Dermis blood vessel endothelial cell (primary cell): ENCODE measurements around the gene ARRB1. TPM values are rescaled to one million over a fixed set of nuclear protein-coding genes. Genes with fewer than 3 reads are reported as not detected.
"Not testable (repeated sequence)": the region's sequence is repeated elsewhere in the genome, so short reads cannot be mapped to it uniquely, and the experiment has no call there.

Experiments
- DNase-seq: peaks from one replicate; pipeline ENCODE4 v3.0.0; 2010
- total RNA-seq: library from RNA; depleted of rRNA; stranded (reverse); fragments of >200 nt; gene quantifications from 2 replicates; pipeline ENCODE4 v1.2.3, GENCODE V29; 2014

Gene ARRB1
- total RNA-seq, 1 donor from 2014 or later: 223 TPM

- DNase-seq: no peak
These were observed 20.8 kb upstream of the ARRB1 start for GRCh38 chr11:75371949-75372876.

- no peak for DNase-seq
These were observed 18.2 kb upstream of the ARRB1 start for GRCh38 chr11:75369560-75370255.

- DNase-seq: not testable (repeated sequence)
These were observed 15.4 kb upstream of the ARRB1 start for GRCh38 chr11:75366826-75367225.

DNA sequence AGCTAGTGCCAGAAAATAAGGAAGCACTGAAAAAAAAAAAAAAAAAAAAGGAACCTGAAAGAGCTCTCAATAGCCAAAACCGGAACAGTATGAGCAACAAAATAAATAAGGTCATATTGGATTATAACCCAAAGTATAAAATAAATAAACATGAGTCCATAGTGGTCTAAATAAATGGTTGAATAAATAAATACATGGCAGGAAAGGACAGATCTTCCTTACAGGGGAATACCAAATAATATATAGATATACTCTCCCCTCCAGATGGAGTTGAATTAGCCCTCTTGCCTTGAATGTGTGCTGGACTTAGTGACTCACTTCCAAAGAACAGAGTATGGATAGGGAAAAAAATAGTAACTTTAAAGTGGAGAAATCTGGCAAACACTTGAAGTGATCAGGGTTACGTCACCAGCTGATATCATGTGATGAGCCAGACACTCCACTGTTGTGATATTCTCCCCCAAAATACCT is 14.3 kb upstream of the ARRB1 start:
- peak; percentile 80 for DNase-seq

GRCh38 chr11:75362285-75362684 is 10.8 kb upstream of the ARRB1 start:
- DNase-seq: not testable (repeated sequence)

DNA sequence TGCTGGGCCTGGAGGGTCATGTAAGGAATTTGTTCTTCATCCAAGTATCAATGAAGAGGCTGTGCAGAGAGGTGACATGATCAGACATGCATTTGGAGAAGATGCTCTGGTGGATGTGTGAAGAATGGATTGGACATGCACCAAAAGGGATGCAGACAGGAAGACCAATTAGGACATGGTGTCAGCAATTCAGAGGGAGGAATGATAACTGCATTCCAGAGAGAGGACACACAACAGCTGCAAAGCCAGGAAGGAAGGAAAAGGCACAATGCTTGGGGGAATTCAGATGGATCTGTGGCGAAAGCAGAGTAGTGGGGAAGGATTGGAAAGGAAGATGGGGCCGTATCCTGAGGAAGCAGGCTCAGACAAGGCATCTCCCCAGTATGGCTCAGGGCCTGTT is 5.2 kb upstream of the ARRB1 start:
- peak; percentile 59 for DNase-seq

DNA sequence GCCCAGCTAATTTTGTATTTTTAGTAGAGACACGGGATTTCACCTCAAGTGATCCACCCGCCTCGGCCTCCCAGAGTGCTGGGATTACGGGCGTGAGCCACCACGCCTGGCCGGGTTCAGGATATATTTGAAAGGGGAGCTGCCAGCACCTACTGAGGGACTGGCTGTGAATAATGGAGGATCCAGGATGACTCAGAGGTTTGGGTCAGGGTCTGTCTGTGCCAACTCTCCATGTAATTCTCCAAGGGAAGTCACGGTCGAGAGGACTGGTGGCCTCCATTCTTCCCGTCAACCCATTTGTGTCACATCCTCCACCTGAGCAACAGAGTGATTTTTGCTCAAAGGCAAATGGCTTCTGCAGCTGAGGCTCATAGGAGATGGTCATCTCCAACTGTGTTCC is 3.6 kb upstream of the ARRB1 start:
- DNase-seq: no peak

DNA sequence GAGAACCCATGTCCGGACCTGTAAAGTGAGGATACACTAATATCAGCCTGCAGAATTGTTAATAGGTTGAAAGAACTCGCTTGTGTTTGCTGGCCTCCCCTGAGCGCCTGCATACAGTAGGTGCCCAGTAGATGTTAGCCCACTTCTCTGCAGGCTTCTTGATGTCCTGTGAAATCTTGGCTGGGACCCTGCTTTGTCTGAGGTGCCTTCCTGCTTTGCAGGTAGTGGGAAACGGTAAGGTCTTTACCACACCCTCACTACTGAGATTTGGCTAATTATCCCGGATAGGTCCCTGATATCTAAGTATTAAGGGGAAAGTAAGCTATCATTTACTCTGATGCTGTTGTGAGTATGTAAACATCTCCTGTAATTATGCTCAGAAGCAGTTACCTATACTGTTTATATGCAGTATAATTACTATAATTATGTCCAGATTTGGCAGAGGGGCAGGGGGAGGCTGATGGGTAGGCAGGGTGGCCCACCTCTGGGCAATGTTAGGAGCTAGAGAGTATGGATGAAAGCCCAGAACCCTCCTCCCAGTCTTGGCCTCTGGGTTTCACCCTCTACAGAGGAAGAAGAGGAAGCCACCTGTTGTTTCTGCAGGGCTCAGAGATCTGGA is 1.2 kb upstream of the ARRB1 start:
- DNase-seq: no peak

DNA sequence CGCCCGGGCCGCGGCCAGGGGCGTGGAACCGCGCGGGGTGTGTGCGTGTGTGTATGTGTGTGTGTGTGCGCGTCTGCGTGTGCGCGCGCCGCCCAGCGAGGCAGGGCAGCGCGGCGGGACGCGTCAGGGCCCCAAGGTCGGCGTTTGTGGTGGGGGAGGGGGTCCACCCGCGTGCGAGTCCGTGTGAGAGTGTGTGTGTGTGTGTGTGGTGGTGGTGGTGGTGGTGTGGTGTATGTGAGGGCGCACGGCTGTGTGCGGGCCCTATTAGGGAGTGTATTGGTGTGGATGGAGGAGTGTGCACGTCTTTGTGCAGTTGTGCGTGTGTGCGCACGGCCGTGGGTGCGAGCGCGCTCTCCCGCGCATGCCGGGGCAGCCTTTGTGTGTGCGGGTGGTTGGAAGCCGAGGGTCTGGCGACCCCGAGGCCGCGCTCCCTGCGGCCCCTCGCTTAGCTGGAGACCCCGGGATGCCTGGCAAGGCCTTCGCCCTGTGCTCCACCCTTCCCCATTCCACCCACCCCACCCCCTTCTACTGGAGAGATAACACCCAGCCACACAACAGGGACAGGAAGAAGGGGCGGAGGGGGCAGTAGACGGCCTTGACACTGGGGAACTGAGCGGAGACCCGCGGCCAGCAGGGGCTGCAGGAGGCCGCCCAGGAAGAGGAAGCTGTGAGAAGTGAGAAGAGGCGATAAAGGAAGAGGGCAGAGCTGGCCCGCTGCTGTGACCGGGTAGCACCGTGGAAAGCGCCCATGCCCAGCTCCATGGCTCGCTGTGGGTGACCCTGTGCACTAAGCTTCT is 528 bp upstream of the ARRB1 start:
- DNase-seq: peak; percentile 68

- peak; percentile 61 for DNase-seq
These were observed 519 bp downstream of the ARRB1 start for GRCh38 chr11:75350743-75351540.

- DNase-seq: no peak
These were observed 1.2 kb downstream of the ARRB1 start for GRCh38 chr11:75350122-75350742.

- peak; percentile 69 for DNase-seq
These were observed 1.8 kb downstream of the ARRB1 start for GRCh38 chr11:75349521-75350116.

DNA sequence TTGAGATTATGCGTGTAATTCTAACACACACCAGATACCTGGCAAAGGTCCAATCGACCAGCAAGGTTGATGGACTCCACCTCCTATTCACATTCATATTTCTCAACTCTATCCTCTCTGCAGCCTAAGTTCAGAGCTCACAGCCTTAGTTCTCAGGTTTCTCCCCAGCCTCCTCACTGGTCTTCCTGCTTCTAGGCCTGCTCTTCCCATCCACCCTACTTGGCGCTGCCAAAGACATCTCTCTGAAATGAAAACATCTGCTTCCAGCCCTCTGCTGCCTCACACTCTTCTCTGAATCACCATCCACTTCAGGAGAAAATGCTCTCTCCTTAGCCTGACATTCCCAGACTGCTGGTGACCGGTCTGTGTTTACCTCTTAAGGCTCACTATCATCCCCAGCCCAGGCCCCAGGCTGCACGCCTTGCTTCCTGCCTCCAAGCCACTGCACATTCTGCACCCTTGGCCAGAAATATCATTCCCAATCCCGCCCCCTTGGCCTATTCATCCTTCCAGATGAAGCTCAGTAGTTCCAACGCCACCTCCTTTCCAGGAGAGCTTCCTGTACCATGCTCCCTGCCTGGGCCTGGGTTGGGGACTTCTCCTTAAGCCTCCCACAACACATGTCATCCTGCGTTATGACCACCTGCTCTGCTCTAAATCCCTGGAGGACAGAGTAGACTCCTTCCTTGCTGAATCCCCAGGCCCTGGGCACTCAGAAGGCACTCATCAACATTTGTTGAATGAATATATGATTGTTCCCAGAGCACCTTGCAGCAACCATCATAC is 3.5 kb downstream of the ARRB1 start:
- peak; percentile 90 for DNase-seq

- peak; percentile 45 for DNase-seq
These were observed 4.4 kb downstream of the ARRB1 start for GRCh38 chr11:75346912-75347647.

DNA sequence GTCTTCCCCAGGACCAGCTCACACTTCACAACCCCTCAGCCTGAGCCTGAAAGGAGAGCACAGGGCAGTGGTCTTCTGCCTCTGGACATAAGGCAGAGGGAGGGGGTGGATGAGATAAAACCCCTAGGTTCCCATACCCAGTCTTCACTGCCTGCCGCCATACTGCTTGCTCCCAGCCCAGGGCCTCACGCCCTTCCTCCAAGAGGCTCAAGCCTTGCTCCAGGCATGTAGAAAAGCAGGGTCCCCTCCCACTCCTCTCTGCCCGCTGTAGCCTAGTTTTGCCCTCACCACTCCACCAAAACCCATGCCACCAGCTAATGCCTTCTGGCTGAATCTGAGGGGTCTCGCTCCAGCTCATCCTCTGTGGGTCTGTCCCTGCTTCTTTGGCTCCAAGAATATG is 5.2 kb downstream of the ARRB1 start:
- no peak for DNase-seq

DNA sequence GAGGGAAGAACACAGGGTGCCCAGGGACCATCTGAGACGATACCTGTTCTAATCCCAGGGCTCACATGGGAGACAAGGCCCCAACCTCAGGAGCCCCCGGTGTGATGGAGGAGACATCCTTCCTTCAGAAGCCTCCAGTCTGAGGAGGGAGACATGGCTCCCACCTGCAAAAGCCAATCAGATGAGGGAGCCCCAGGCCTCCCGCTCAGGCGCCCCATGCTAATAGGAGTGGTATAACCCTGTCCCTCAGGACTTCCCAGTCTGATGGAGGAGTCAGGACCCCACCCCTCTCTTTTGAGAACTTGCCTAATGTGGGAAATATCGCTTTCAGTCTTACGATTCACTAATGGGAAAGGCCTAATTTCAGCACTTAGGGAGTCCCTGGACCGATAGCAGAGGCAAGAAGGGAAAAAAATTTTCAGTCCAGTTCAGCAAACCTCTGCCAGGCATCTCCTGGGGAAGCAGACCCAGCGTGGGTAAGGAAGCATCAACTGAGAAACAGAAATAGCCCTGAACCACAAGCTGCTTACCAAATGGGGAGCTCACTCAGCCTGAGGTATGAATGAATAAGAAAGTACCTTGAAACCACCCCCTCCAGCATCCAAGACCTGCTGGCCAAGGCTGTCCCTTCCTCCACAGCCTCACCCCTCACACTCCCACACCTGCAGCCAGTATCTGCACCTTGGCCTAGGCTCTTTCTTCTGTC is 5.9 kb downstream of the ARRB1 start:
- no peak for DNase-seq

- no peak for DNase-seq
These were observed 6.6 kb downstream of the ARRB1 start for GRCh38 chr11:75344761-75345454.

DNA sequence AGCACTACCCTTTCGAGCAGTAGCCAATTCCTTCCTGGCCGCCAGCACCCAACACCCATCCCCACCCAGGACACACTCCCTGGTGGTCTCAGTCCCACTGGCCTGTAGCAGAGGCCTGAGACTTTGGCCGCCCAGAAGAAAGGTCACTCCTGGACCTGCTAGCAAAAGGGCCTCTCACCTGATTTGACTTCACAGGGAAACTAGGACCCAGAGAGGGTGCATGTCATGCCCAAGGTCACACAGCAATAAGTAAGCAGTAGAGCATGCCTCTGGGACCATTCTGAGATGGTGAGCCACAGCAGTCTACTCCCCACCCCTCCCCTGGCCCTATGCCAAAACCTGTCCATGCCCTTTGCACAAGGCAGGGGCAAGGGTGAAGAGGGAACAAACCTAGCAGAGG is 7.3 kb downstream of the ARRB1 start:
- no peak for DNase-seq
